ENCODE results near the gene PRDM12. TPM values are rescaled to one million over a fixed set of nuclear protein-coding genes. Genes with fewer than 3 reads are reported as not detected.
A peak's percentile ranks its signal among the peaks of the same experiment; 100 is the strongest.

The PRDM12 gene
- total RNA-seq, 1 donor from 2014 or later: not detected

GRCh38 chr9:130660683-130661450 lies 3.5 kb upstream of the PRDM12 start:
- Histone ChIP-seq H3K27me3 (peaks cover 45% of the 10 kb centered on the region), H3K27ac (no peak overlapping the region), H3K36me3 (no peaks in the 10 kb centered on the region), H3K4me3 (peak overlapping the region; percentile 46 to 55), H3K4me1 (peaks cover 3 to 47% of the 10 kb centered on the region in 2 donors), H3K9me3 (no peaks in the 10 kb centered on the region)
- TF ChIP-seq CTCF (IDR thresholded peaks at IDR 0.05): no peak
- intact Hi-C loops (cut with DNase I): no loop called here
- DNase-seq (ENCODE audit: low spot score in 2 of 2): no peak

- no peak for TF ChIP-seq CTCF (IDR thresholded peaks at IDR 0.05)
- peaks cover 3 to 50% of the 10 kb centered on the region in 2 donors for H3K4me1 ChIP-seq
- peaks cover 50% of the 10 kb centered on the region for H3K27me3 ChIP-seq
- intact Hi-C loops (cut with DNase I): no loop called here
- H3K27ac ChIP-seq: no peak overlapping the region
- no peaks in the 10 kb centered on the region for H3K36me3 ChIP-seq
- H3K9me3 ChIP-seq: no peaks in the 10 kb centered on the region
- DNase-seq (ENCODE audit: low spot score in 2 of 2): no peak
- H3K4me3 ChIP-seq: peak overlapping the region; percentile 46 to 55
Measured at GRCh38 chr9:130661451-130662098, 2.8 kb upstream of the PRDM12 start.

GRCh38 chr9:130662099-130662969 lies 2.1 kb upstream of the PRDM12 start:
- no peak for DNase-seq (ENCODE audit: low spot score in 2 of 2)
- H3K27me3 ChIP-seq: peaks cover 52% of the 10 kb centered on the region
- H3K4me3 ChIP-seq: peak overlapping the region; percentile 9 to 44
- no peak for TF ChIP-seq CTCF (IDR thresholded peaks at IDR 0.05)
- intact Hi-C loops (cut with DNase I): no loop called here
- no peak overlapping the region for H3K27ac ChIP-seq
- no peaks in the 10 kb centered on the region for H3K9me3 ChIP-seq
- no peaks in the 10 kb centered on the region for H3K36me3 ChIP-seq
- peaks cover 3 to 50% of the 10 kb centered on the region in 2 donors for H3K4me1 ChIP-seq

GRCh38 chr9:130662970-130663257 lies 1.5 kb upstream of the PRDM12 start:
- Histone ChIP-seq H3K36me3 (no peaks in the 10 kb centered on the region), H3K4me1 (peaks cover 3 to 50% of the 10 kb centered on the region in 2 donors), H3K9me3 (no peaks in the 10 kb centered on the region), H3K27ac (no peak overlapping the region), H3K4me3 (peak overlapping the region; percentile 9 to 44), H3K27me3 (peaks cover 52% of the 10 kb centered on the region)
- DNase-seq (ENCODE audit: low spot score in 2 of 2): no peak
- no peak for TF ChIP-seq CTCF (IDR thresholded peaks at IDR 0.05)
- intact Hi-C loops (cut with DNase I): no loop called here

GRCh38 chr9:130663258-130663976 lies 977 bp upstream of the PRDM12 start:
- no peaks in the 10 kb centered on the region for H3K36me3 ChIP-seq
- DNase-seq (ENCODE audit: low spot score in 2 of 2): no peak
- H3K4me1 ChIP-seq: peaks cover 3 to 50% of the 10 kb centered on the region in 2 donors
- no peaks in the 10 kb centered on the region for H3K9me3 ChIP-seq
- H3K4me3 ChIP-seq: peak overlapping the region; percentile 41 to 44
- intact Hi-C loops (cut with DNase I): no loop called here
- H3K27ac ChIP-seq: no peak overlapping the region
- peaks cover 52% of the 10 kb centered on the region for H3K27me3 ChIP-seq
- no peak for TF ChIP-seq CTCF (IDR thresholded peaks at IDR 0.05)

Data from ascending aorta (tissue), 2 donors.